Upper lobe of right lung (tissue), 1 donor: ENCODE measurements around the gene SGPL1. TPM values are rescaled to one million over a fixed set of nuclear protein-coding genes. Genes with fewer than 3 reads are reported as not detected.
A peak's percentile ranks its signal among the peaks of the same experiment; 100 is the strongest.

ENCODE experiments used
- ATAC-seq: fragments of 200-7000 bp; cut with Tn5 transposase; one replicate; pipeline ENCODE4 v1.9.1; 2020; ENCODE audit warnings: mild to moderate bottlenecking, moderate library complexity
- DNase-seq: peaks from one replicate; pipeline ENCODE4 v3.0.0-alpha.2; 2020
- H3K27ac ChIP-seq: fragments of 200-600 bp; one replicate; pipeline ENCODE4 v1.8.0; 2022
- H3K27me3 ChIP-seq: fragments of 200-600 bp; one replicate; pipeline ENCODE4 v1.8.0; 2022; ENCODE audit warnings: mild to moderate bottlenecking
- H3K36me3 ChIP-seq: fragments of 200-600 bp; one replicate; pipeline ENCODE4 v1.8.0; 2022
- H3K4me1 ChIP-seq: fragments of 200-600 bp; one replicate; pipeline ENCODE4 v1.8.0; 2022
- H3K4me3 ChIP-seq: fragments of 200-600 bp; one replicate; pipeline ENCODE4 v1.8.0; 2022; ENCODE audit warnings: mild to moderate bottlenecking
- H3K9me3 ChIP-seq: fragments of 200-600 bp; one replicate; pipeline ENCODE4 v1.8.0; 2022
- intact Hi-C: fragments of 100-400 bp; cut with DNase I; formaldehyde crosslinking; loops from one replicate; pipeline ENCODE4 v1.11.0; 2022
- total RNA-seq: library from RNA; stranded (reverse); fragmentation: NEBNext Ultra II Directional; extraction: Animal tissue kit (Norgen Biotek cat#: 25700); gene quantifications from one replicate; pipeline ENCODE4 v1.2.1, GENCODE V29; 2021
- TF ChIP-seq, protein P1 (sequence below): fragments of 200-600 bp; IDR thresholded peaks from one replicate; pipeline ENCODE4 v1.8.0; 2022; ENCODE audit warnings: antibody characterized with exemption
- donor health status: DM: no; HTN: yes; CAD: no; lungs with severe emphysema.

SGPL1 gene
- total RNA-seq, 1 donor from 2014 or later, result 38.3 TPM

- ATAC-seq (no peak), DNase-seq (no peak)
- no peaks in the 10 kb centered on the region for H3K27me3 ChIP-seq
- TF ChIP-seq, protein P1, sequence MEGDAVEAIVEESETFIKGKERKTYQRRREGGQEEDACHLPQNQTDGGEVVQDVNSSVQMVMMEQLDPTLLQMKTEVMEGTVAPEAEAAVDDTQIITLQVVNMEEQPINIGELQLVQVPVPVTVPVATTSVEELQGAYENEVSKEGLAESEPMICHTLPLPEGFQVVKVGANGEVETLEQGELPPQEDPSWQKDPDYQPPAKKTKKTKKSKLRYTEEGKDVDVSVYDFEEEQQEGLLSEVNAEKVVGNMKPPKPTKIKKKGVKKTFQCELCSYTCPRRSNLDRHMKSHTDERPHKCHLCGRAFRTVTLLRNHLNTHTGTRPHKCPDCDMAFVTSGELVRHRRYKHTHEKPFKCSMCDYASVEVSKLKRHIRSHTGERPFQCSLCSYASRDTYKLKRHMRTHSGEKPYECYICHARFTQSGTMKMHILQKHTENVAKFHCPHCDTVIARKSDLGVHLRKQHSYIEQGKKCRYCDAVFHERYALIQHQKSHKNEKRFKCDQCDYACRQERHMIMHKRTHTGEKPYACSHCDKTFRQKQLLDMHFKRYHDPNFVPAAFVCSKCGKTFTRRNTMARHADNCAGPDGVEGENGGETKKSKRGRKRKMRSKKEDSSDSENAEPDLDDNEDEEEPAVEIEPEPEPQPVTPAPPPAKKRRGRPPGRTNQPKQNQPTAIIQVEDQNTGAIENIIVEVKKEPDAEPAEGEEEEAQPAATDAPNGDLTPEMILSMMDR, result no peak
- intact Hi-C loops, result no loop called here
- no peak overlapping the region for H3K27ac ChIP-seq
- no peaks in the 10 kb centered on the region for H3K36me3 ChIP-seq
- no peaks in the 10 kb centered on the region for H3K9me3 ChIP-seq
- no peaks in the 10 kb centered on the region for H3K4me1 ChIP-seq
- no peak overlapping the region for H3K4me3 ChIP-seq
Observed at GRCh38 chr10:70896551-70896950, 80.8 kb downstream of the SGPL1 start.

- DNase-seq, result no peak
- peaks cover 4% of the 10 kb centered on the region for H3K4me1 ChIP-seq
- TF ChIP-seq, protein P1, result no peak
- no peaks in the 10 kb centered on the region for H3K9me3 ChIP-seq
- intact Hi-C loops, result no loop called here
- no peaks in the 10 kb centered on the region for H3K27me3 ChIP-seq
- no peaks in the 10 kb centered on the region for H3K36me3 ChIP-seq
- no peak overlapping the region for H3K27ac ChIP-seq
- no peak for ATAC-seq
- H3K4me3 ChIP-seq, result no peak overlapping the region
Observed at GRCh38 chr10:70898687-70899086, 82.9 kb downstream of the SGPL1 start.

- intact Hi-C loops, result no loop called here
- ATAC-seq (peak; percentile 12), DNase-seq (no peak)
- Histone ChIP-seq H3K4me1 (peaks cover 4% of the 10 kb centered on the region), H3K4me3 (no peak overlapping the region), H3K27me3 (no peaks in the 10 kb centered on the region), H3K9me3 (no peaks in the 10 kb centered on the region), H3K36me3 (no peaks in the 10 kb centered on the region), H3K27ac (no peak overlapping the region)
- TF ChIP-seq, protein P1, result no peak
Observed at GRCh38 chr10:70899096-70899495, 83.3 kb downstream of the SGPL1 start.

GRCh38 chr10:70901276-70901878, 85.6 kb downstream of the SGPL1 start:
- H3K27ac ChIP-seq, result no peak overlapping the region
- intact Hi-C loops, result no loop called here
- TF ChIP-seq, protein P1, result no peak
- H3K36me3 ChIP-seq, result no peaks in the 10 kb centered on the region
- H3K4me1 ChIP-seq, result peaks cover 4% of the 10 kb centered on the region
- DNase-seq (no peak), ATAC-seq (no peak)
- no peaks in the 10 kb centered on the region for H3K9me3 ChIP-seq
- H3K4me3 ChIP-seq, result no peak overlapping the region
- H3K27me3 ChIP-seq, result no peaks in the 10 kb centered on the region

- Histone ChIP-seq H3K36me3 (no peaks in the 10 kb centered on the region), H3K27ac (no peak overlapping the region), H3K9me3 (no peaks in the 10 kb centered on the region), H3K4me3 (no peak overlapping the region), H3K4me1 (peaks cover 4% of the 10 kb centered on the region), H3K27me3 (no peaks in the 10 kb centered on the region)
- no peak for DNase-seq
- TF ChIP-seq, protein P1, result no peak
- intact Hi-C loops, result no loop called here
- ATAC-seq, result no peak
Observed at GRCh38 chr10:70902661-70903261, 87.0 kb downstream of the SGPL1 start.
